GM12878 (cell line): ENCODE results near the gene LSR. TPM values are rescaled to one million over a fixed set of nuclear protein-coding genes. Genes with fewer than 3 reads are reported as not detected.

Experiments
- ATF2 ChIP-seq: IDR thresholded peaks from 2 replicates; pipeline ENCODE4 v1.6.1; 2012; ENCODE audit warnings: low read length, inconsistent platforms
- BHLHE40 ChIP-seq, 2 experiments: fragments of 450-650 bp in 1 of 2; IDR thresholded peaks; 2 replicates each; pipeline ENCODE4 v1.6.1; 2011 to 2017; ENCODE audit warnings: low read depth in 2 of 2, borderline replicate concordance in 1 of 2, improper control_type of control experiment in 1 of 2, low read length in 1 of 2, mild to moderate bottlenecking in 1 of 2
- CHD4 ChIP-seq: fragments of 200-600 bp; sonication (generic); IDR thresholded peaks from 2 replicates; pipeline ENCODE4 v1.6.1; 2016; ENCODE audit warnings: mild to moderate bottlenecking
- ELK1 ChIP-seq: IDR thresholded peaks from 2 replicates; pipeline ENCODE4 v1.6.1; 2012; ENCODE audit warnings: low read depth, low read length, improper control_type of control experiment
- FOXK2 ChIP-seq: fragments of 450-650 bp; IDR thresholded peaks from 2 replicates; pipeline ENCODE4 v1.6.1; 2017; ENCODE audit warnings: mild to moderate bottlenecking, moderate library complexity
- IKZF1 ChIP-seq: fragments of 450-650 bp; conservative IDR thresholded peaks from 2 replicates; pipeline ENCODE4 v1.6.1; 2017; ENCODE audit warnings: antibody characterized with exemption, mild to moderate bottlenecking
- KAT2A ChIP-seq: conservative IDR thresholded peaks from 2 replicates; pipeline ENCODE4 v1.6.1; 2011; ENCODE audit warnings: low read depth, low read length; ENCODE audit not compliant: control insufficient read depth
- KLF5 ChIP-seq: fragments of 450-650 bp; IDR thresholded peaks from 2 replicates; pipeline ENCODE4 v1.6.1; 2014; ENCODE audit warnings: mild to moderate bottlenecking; ENCODE audit not compliant: partially characterized antibody
- MEF2B ChIP-seq: fragments of 450-650 bp; IDR thresholded peaks from 2 replicates; pipeline ENCODE4 v1.6.1; 2018; ENCODE audit warnings: mild to moderate bottlenecking, moderate library complexity; ENCODE audit not compliant: partially characterized antibody, poor library complexity, severe bottlenecking
- MYC ChIP-seq: IDR thresholded peaks from 2 replicates; pipeline ENCODE4 v1.6.1; 2011; ENCODE audit warnings: mild to moderate bottlenecking, low read length, moderate library complexity, inconsistent platforms; ENCODE audit not compliant: insufficient read depth, insufficient replicate concordance, insufficient read length, severe bottlenecking
- NBN ChIP-seq: fragments of 450-650 bp; IDR thresholded peaks from 2 replicates; pipeline ENCODE4 v1.6.1; 2016
- PBX3 ChIP-seq: IDR thresholded peaks from 2 replicates; pipeline ENCODE4 v1.6.1; 2011; ENCODE audit warnings: mild to moderate bottlenecking, low read depth, low read length, moderate library complexity; ENCODE audit not compliant: insufficient replicate concordance
- RUNX3 ChIP-seq: IDR thresholded peaks from 2 replicates; pipeline ENCODE4 v1.6.1; 2012; ENCODE audit warnings: low read length, inconsistent platforms
- SKIL ChIP-seq: fragments of 450-650 bp; IDR thresholded peaks from 2 replicates; pipeline ENCODE4 v1.6.1; 2017; ENCODE audit warnings: mild to moderate bottlenecking, low read depth, inconsistent platforms; ENCODE audit not compliant: poor library complexity, severe bottlenecking
- SPI1 ChIP-seq: IDR thresholded peaks from 2 replicates; pipeline ENCODE4 v1.6.1; 2011; ENCODE audit warnings: low read depth, mild to moderate bottlenecking, low read length, moderate library complexity, borderline replicate concordance; ENCODE audit not compliant: insufficient read depth
- SUPT20H ChIP-seq: IDR thresholded peaks from 2 replicates; pipeline ENCODE4 v1.6.1; 2011; ENCODE audit warnings: low read depth, mild to moderate bottlenecking, low read length, moderate library complexity, borderline replicate concordance; ENCODE audit not compliant: control insufficient read depth
- SUZ12 ChIP-seq: fragments of 200-600 bp; sonication (generic); IDR thresholded peaks from one replicate; pipeline ENCODE4 v1.6.1; 2018; ENCODE audit warnings: antibody characterized with exemption, mild to moderate bottlenecking; ENCODE audit not compliant: unreplicated experiment
- TCF12 ChIP-seq: IDR thresholded peaks from 2 replicates; pipeline ENCODE4 v1.6.1; 2011; ENCODE audit warnings: low read depth, mild to moderate bottlenecking, low read length
- ZBTB33 ChIP-seq: fragments of 450-650 bp; IDR thresholded peaks from 2 replicates; pipeline ENCODE4 v1.6.1; 2017; ENCODE audit warnings: mild to moderate bottlenecking
- polyA plus RNA-seq, 11 experiments: library from polyadenylated mRNA; depleted of rRNA in 4 of 11; unstranded in 6 of 11; stranded (reverse) in 5 of 11; fragments of >200 nt; fragmentation: Nextera tagmentation in 4 of 11; fragmentation: Illumina TruSeq in 1 of 11; extraction: Ambion mirVana in 4 of 11; extraction: Trizol in 1 of 11; gene quantifications; 1 replicate in 1 of 11; 2 replicates in 10 of 11; pipeline versions ENCODE4 v1.2.1 to v1.2.3, GENCODE V29; 2011 to 2016; ENCODE audit warnings: inconsistent platforms in 2 of 11, missing spikeins in 2 of 11, low read depth in 1 of 11
- total RNA-seq, 4 experiments: library from RNA; depleted of rRNA in 3 of 4; stranded (reverse); fragments of >200 nt in 3 of 4; fragmentation: Illumina TruSeq in 1 of 4; extraction: Trizol in 1 of 4; gene quantifications; 2 replicates each; pipeline versions ENCODE4 v1.2.1 to v1.2.3, GENCODE V29; 2013 to 2021

LSR gene
- total and polyA plus RNA-seq, 10 of the 15 experiments (the other 5 are each of a cell fraction or from before 2014, with no cell fraction given), result 0.26 to 53.9 (median 26.3) TPM

- TF ChIP-seq BHLHE40 (IDR thresholded peaks at IDR 0.05; ENCODE audit: borderline replicate concordance in 1 of 2, low read depth in 2 of 2, low read length in 1 of 2) (peak; percentile 42 to 51; a peak in 3 of 4 replicates), SUPT20H (no peak), ZBTB33 (peak; percentile 34; the same call in 1 of the 2 replicates), SKIL (peak; percentile 83), MEF2B (peak; percentile 83), MYC (no peak), CHD4 (no peak), NBN (peak; percentile 100), SPI1 (peak; percentile 100), PBX3 (peak; percentile 25), ATF2 (peak; percentile 44; the same call in 1 of the 2 replicates), IKZF1 (peak; percentile 99), KLF5 (no peak), TCF12 (peak; percentile 84), FOXK2 (no peak), RUNX3 (peak; percentile 79), ELK1 (0 out of 2 replicates have a peak, but pooled peaks have one; percentile 34), KAT2A (no peak), SUZ12 (no peak)
Observed at GRCh38 chr19:35204799-35205732, 43.7 kb upstream of the LSR start (continued).
